Posterior vena cava (tissue), 2 donors: Measurements from ENCODE around the gene BDKRB2. TPM values are rescaled to one million over a fixed set of nuclear protein-coding genes. Genes with fewer than 3 reads are reported as not detected.

Experiments
- DNase-seq: peaks from one replicate; pipeline ENCODE4 v3.0.0-alpha.2; 2020; ENCODE audit warnings: low spot score
- intact Hi-C, 2 donors: fragments of 100-400 bp; cut with DNase I; formaldehyde crosslinking; loops; one replicate each; pipeline versions ENCODE4 v1.14.1 to v1.14.2; 2022 to 2023
- total RNA-seq, 2 donors: library from RNA; stranded (reverse); fragmentation: NEBNext Ultra II Directional; extraction: Animal tissue kit (Norgen Biotek cat#: 25700); gene quantifications; one replicate each; pipeline ENCODE4 v1.2.1, GENCODE V29; 2021
- donor health status: DM: yes; HTN: yes; CAD: no.
- donor health status: DM: yes; HTN: yes; CAD: no.

BDKRB2 gene
- total RNA-seq, 2 donors from 2014 or later = 4.6 to 10.3 TPM

- intact Hi-C loops = loop anchor here in 1 of 2 donors (2.0 kb wide), 1 partner anchor 585 kb away; no protein-coding TSS in a partner anchor
- peak; percentile 69 for DNase-seq
These were observed 30.8 kb upstream of the BDKRB2 start for GRCh38 chr14:96173636-96174475.

- DNase-seq = no peak
- intact Hi-C loops = no loop called here
These were observed 28.4 kb upstream of the BDKRB2 start for GRCh38 chr14:96176275-96176674.

- DNase-seq = peak; percentile 80
- intact Hi-C loops = no loop called here
These were observed 27.8 kb upstream of the BDKRB2 start for GRCh38 chr14:96176811-96177211.

- intact Hi-C loops = no loop called here
- DNase-seq = peak; percentile 82
These were observed 26.8 kb upstream of the BDKRB2 start for GRCh38 chr14:96177766-96178375.

- intact Hi-C loops = no loop called here
- peak; percentile 50 for DNase-seq
These were observed 25.9 kb upstream of the BDKRB2 start for GRCh38 chr14:96178461-96179321.

GRCh38 chr14:96180043-96180874, 24.4 kb upstream of the BDKRB2 start:
- intact Hi-C loops = loop anchor here in 1 of 2 donors (10.0 kb wide), 1 partner anchor 75 kb away; no protein-coding TSS in a partner anchor

GRCh38 chr14:96181186-96182056, 23.2 kb upstream of the BDKRB2 start:
- intact Hi-C loops = loop anchor here in 1 of 2 donors (10.0 kb wide), 1 partner anchor 77 kb away; no protein-coding TSS in a partner anchor

More at GRCh38 chr14:96180043-96180874, 24.4 kb upstream of the BDKRB2 start:
- no peak for DNase-seq

GRCh38 chr14:96182546-96182945, 22.1 kb upstream of the BDKRB2 start:
- intact Hi-C loops = loop anchor here in 1 of 2 donors (10.0 kb wide), 1 partner anchor 78 kb away; no protein-coding TSS in a partner anchor
- DNase-seq = no peak

More at GRCh38 chr14:96181186-96182056, 23.2 kb upstream of the BDKRB2 start:
- DNase-seq = no peak

GRCh38 chr14:96184737-96185136, 19.9 kb upstream of the BDKRB2 start:
- DNase-seq = no peak
- intact Hi-C loops = loop anchor here in 1 of 2 donors (10.0 kb wide), 1 partner anchor 80 kb away; no protein-coding TSS in a partner anchor

- intact Hi-C loops = loop anchor here in 1 of 2 donors (10.0 kb wide), 1 partner anchor 83 kb away; no protein-coding TSS in a partner anchor
- DNase-seq = no peak
These were observed 17.2 kb upstream of the BDKRB2 start for GRCh38 chr14:96187216-96188031.

- no peak for DNase-seq
- intact Hi-C loops = loop anchor here in 1 of 2 donors (10.0 kb wide), 1 partner anchor 84 kb away; no protein-coding TSS in a partner anchor
These were observed 15.3 kb upstream of the BDKRB2 start for GRCh38 chr14:96189281-96189711.

GRCh38 chr14:96191353-96191752, 13.3 kb upstream of the BDKRB2 start:
- DNase-seq = no peak
- intact Hi-C loops = no loop called here

GRCh38 chr14:96191841-96192462, 12.7 kb upstream of the BDKRB2 start:
- DNase-seq = no peak
- intact Hi-C loops = no loop called here

GRCh38 chr14:96192975-96193805, 11.4 kb upstream of the BDKRB2 start:
- intact Hi-C loops = no loop called here
- no peak for DNase-seq

GRCh38 chr14:96194262-96194656, 10.4 kb upstream of the BDKRB2 start:
- intact Hi-C loops = no loop called here
- DNase-seq = no peak
